ENCODE results near the gene SUFU. TPM values are rescaled to one million over a fixed set of nuclear protein-coding genes. Genes with fewer than 3 reads are reported as not detected.

SUFU gene
- total and polyA plus RNA-seq, 2 of the 13 experiments (the other 11 are each of a cell fraction or from before 2014, with no cell fraction given), result 2.9 to 5.5 TPM

- no peak for TF ChIP-seq ZHX1 (CRISPR knock-in tag; IDR thresholded peaks at IDR 0.05; ENCODE audit: low read depth)
- TF ChIP-seq RARG (CRISPR knock-in tag; IDR thresholded peaks at IDR 0.05; ENCODE audit: low read depth), result no peak
- TF ChIP-seq, protein P1, sequence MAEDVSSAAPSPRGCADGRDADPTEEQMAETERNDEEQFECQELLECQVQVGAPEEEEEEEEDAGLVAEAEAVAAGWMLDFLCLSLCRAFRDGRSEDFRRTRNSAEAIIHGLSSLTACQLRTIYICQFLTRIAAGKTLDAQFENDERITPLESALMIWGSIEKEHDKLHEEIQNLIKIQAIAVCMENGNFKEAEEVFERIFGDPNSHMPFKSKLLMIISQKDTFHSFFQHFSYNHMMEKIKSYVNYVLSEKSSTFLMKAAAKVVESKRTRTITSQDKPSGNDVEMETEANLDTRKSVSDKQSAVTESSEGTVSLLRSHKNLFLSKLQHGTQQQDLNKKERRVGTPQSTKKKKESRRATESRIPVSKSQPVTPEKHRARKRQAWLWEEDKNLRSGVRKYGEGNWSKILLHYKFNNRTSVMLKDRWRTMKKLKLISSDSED (CRISPR knock-in tag; IDR thresholded peaks at IDR 0.05), result no peak
- TF ChIP-seq KMT2B (CRISPR knock-in tag; IDR thresholded peaks at IDR 0.05), result no peak
- no peak for TF ChIP-seq ZNF737 (CRISPR knock-in tag; IDR thresholded peaks at IDR 0.05; ENCODE audit: borderline replicate concordance)
- TF ChIP-seq RCOR2 (CRISPR knock-in tag; IDR thresholded peaks at IDR 0.05), result no peak
- no peak for TF ChIP-seq ZNF782 (CRISPR knock-in tag; IDR thresholded peaks at IDR 0.05; ENCODE audit: borderline replicate concordance)
- TF ChIP-seq SAFB2 (CRISPR knock-in tag; IDR thresholded peaks at IDR 0.05; ENCODE audit: borderline replicate concordance, low read depth), result no peak
- no peak for TF ChIP-seq ZNF598 (CRISPR knock-in tag; IDR thresholded peaks at IDR 0.05; ENCODE audit: borderline replicate concordance)
- no peak for TF ChIP-seq ZNF207 (IDR thresholded peaks at IDR 0.05; ENCODE audit: borderline replicate concordance)
- no peak for TF ChIP-seq EHMT2 (IDR thresholded peaks at IDR 0.05; ENCODE audit: borderline replicate concordance, low read depth, low read length)
- TF ChIP-seq ZBTB3 (CRISPR knock-in tag; IDR thresholded peaks at IDR 0.05; ENCODE audit: borderline replicate concordance, low read depth), result no peak
- no peak for TF ChIP-seq TEAD2 (CRISPR knock-in tag; IDR thresholded peaks at IDR 0.05)
- no peak; the same call in 1 of the 2 replicates for TF ChIP-seq FOXC1 (CRISPR knock-in tag; IDR thresholded peaks at IDR 0.05; ENCODE audit: borderline replicate concordance)
- TF ChIP-seq E2F1 (CRISPR knock-in tag; IDR thresholded peaks at IDR 0.05), result no peak
- TF ChIP-seq RAD51 (IDR thresholded peaks at IDR 0.05; ENCODE audit: borderline replicate concordance), result no peak
- TF ChIP-seq NR2F1 (CRISPR knock-in tag; IDR thresholded peaks at IDR 0.05), result no peak
- TF ChIP-seq BRD4 (CRISPR knock-in tag; IDR thresholded peaks at IDR 0.05), result peak; percentile 44; the same call in 1 of the 2 replicates
- TF ChIP-seq ZFY (CRISPR knock-in tag; IDR thresholded peaks at IDR 0.05), result peak; percentile 36
- no peak for TF ChIP-seq ZNF496 (CRISPR knock-in tag; IDR thresholded peaks at IDR 0.05; ENCODE audit: insufficient replicate concordance)
- TF ChIP-seq SSRP1 (CRISPR knock-in tag; IDR thresholded peaks at IDR 0.05), result no peak
- TF ChIP-seq ZSCAN21 (CRISPR knock-in tag; IDR thresholded peaks at IDR 0.05; ENCODE audit: borderline replicate concordance), result peak; percentile 7; the same call in 1 of the 2 replicates
- no peak for TF ChIP-seq POGZ (CRISPR knock-in tag; IDR thresholded peaks at IDR 0.05)
- 0 out of 2 replicates have a peak, but pooled peaks have one; percentile 13 for TF ChIP-seq MAZ (IDR thresholded peaks at IDR 0.05; ENCODE audit: borderline replicate concordance, low read depth, low read length)
- TF ChIP-seq MAZ (CRISPR knock-in tag; IDR thresholded peaks at IDR 0.05; ENCODE audit: low read depth), result no peak
- no peak for TF ChIP-seq RFX3 (CRISPR knock-in tag; IDR thresholded peaks at IDR 0.05)
Observed at GRCh38 chr10:102504179-102504975, 605 bp downstream of the SUFU start (continued).

Data from HepG2 (cell line).